Renal pelvis (tissue), 4 donors: ENCODE data around the gene MPRIP. TPM values are rescaled to one million over a fixed set of nuclear protein-coding genes. Genes with fewer than 3 reads are reported as not detected.

Experiments
- DNase-seq: peaks from one replicate; pipeline ENCODE4 v3.0.0-alpha.2; 2013
- polyA plus RNA-seq, 3 donors: library from polyadenylated mRNA; unstranded; fragments of 120-200 nt; gene quantifications; one replicate each; pipeline ENCODE4 v1.2.1, GENCODE V29; 2013; ENCODE audit not compliant: insufficient read length in 3 of 3

Gene MPRIP
- polyA plus RNA-seq, 3 donors: 164 to 176 (median 171) TPM

DNA sequence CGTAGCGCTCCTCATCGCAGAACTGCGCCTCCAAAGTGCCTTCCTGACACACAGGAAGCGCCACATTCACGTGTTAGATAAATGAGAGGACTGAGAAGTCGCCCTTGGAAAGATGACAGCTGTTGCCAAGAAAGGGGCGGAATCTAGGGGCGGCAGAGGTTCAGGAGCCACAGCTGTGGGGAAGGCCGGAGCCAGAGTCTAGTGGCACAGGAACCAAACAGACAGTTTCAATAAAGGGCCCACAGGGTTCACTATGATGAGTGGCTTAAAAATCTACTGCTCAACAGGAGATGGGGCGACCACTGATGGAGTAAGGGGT, 190.0 kb downstream of the MPRIP start:
- DNase-seq: no peak

DNA sequence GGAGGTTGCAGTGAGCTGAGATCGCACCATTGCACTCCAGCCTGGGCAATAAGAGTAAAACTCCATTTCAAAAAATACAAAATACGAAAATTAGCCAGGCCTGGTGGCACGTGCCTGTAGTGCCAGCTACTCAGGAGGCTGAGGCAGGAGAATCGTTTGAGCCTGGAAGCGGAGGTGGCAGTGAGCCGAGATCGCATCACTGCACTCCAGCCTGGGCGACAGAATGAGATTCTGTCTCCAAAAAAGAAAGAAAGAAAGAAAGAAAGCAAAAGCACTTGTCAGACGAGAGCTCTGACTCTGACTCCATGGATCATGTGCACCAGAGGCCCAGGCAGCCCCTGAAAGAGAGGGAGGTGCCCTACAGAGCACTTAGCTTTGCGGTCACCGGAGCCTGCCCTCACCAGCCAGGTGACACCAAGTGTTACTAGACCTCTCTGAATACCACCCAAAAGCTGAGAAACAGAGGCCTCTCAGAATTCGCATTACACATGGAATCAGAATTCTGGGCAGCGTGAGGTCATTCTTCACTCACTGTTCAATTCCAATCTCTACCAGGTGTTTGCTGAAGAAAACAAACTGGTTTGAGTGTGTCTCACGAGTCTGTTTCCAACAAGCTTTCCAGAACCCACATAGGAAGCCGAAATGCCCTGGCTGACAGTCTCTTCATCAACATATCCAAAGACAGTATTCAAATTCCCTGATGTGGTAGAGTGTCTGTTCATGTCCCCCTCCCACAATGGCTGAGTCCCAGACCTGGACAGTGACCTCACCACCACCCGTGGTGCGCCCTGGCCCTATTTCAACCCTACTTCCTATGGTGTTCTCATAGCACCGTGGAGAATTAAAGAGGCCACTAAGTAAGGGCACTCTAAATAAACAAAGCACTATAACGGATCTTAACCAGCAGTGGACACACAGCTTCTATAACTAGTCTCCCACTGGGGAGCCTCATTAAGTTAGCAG, 193.2 kb downstream of the MPRIP start:
- peak; percentile 1 for DNase-seq

DNA sequence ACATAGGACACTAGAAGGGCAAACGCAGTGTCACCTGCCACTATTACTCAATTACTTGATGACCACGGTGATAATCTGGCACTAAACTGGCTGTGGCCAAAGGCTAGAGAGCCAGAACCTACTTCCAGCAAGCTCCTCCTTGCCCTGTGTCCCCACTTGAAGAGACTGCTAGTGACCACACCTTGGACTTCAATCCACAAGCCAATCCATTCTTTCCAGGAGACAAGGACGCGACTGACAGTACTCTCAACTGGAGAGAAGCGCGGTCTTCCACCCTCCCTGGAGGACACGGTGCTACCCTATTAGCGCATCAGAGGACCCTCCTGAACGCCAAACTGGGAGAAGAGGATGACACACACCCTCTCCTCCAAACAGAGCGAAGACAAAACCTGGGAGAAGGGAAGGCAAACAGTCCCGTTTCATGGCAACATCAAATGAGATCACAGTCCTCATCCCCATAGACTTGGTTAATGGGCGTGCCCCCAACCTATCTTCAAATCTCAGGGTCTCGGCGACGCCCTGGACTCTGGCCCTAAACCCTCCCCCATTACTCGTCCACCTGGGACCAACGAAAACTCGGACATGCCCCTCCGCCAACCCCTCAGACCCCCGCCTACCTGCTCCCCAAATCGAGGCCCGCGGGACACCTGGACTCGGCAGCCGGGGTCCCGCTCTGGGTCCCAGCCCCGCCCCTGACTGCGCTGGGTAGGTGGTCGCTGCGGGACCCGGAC, 194.2 kb downstream of the MPRIP start:
- peak; percentile 14 for DNase-seq

DNA sequence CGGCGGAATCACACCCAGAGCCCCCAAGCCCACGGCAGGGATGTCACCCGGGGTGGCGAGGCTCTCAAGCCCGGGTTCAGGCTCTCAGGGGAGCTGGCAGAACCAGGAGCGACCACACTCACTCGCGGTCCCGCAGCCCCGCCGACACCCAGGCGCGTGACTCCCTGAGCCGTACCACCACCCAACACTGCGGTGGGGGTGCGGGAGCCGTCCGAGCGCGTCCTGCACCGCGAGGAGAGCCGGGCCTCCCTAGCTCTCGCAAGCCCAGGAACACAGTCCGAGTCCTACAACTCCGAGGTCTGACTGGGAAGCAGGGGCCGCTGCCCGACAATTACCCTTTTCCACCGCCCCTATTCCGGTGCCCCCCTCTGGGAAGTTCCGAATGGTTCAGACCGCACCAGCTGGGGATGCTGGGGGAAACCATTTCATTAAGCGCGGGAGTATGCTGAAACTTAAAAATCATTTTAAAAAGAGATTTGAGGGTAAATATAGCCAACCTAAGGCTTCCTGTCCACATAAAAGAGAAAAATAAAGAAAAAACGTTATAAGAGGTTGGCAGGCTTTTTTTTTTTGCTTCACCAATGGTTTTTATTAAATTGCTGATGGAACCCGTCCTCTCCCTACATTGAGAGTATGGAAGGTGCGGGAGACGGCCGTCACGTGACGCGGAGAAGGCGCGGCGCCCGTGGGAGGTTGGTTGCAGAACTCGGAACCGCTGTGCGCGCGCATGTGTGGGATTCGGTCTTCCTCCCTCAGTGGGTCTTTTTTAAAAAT, 195.0 kb downstream of the MPRIP start, which contains the start of gene FLCN:
Gene FLCN, minus strand, starts transcription at position 143 of the 774 bp plus-strand sequence. CDS start 9,031 bp downstream, outside the sequence.
- peak; percentile 87 for DNase-seq

- no peak for DNase-seq
Measured at GRCh38 chr17:17239832-17240231, 197.6 kb downstream of the MPRIP start.

GRCh38 chr17:17241656-17242055, 199.4 kb downstream of the MPRIP start:
- no peak for DNase-seq

DNA sequence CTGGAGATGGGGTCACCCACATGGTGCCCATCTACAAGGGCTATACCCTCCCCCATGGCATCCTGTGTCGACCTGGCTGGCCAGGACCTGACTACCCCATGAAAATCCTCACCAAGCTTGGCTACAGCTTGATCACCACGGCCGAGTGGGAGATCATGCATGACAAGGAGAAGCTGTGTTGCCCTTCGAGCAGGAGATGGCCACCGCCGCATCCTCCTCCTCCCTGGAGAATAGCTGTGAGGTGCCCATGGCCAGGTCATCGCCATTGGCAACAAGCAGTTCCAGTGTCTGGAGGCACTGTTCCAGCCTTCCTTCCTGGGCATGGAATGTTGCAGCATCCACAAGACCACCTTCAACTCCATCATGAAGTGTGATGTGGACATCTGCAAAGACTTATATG, 200.0 kb downstream of the MPRIP start:
- no peak for DNase-seq

Other genes with a start within 250 kb of the MPRIP start
- gene TNFRSF13B, start 70.3 kb upstream of the MPRIP start, polyA plus RNA-seq: not detected
- 1 to 10 TPM; 2.9 to 4.7 (median 4.6) TPM for gene PLD6, start 163.9 kb downstream of the MPRIP start, polyA plus RNA-seq
- 10 to 100 TPM; 25.8 to 50.3 (median 49.7) TPM for gene FLCN, start 194.7 kb downstream of the MPRIP start, polyA plus RNA-seq
- gene COPS3, start 238.8 kb downstream of the MPRIP start, polyA plus RNA-seq: 10 to 100 TPM; 75.8 to 80.5 (median 79.4) TPM